NAMALWA (cell line): Measurements from ENCODE around the gene GLI1.
A peak's percentile ranks its signal among the peaks of the same experiment; 100 is the strongest.
"Not testable (repeated sequence)": the region's sequence is repeated elsewhere in the genome, so short reads cannot be mapped to it uniquely, and the experiment has no call there.

Source experiments
- DNase-seq: peaks from one replicate; pipeline ENCODE4 v3.0.0-alpha.2; 2015; ENCODE audit warnings: low spot score

Gene GLI1

GRCh38 chr12:57459750-57460467 is at the start of gene GLI1:
TSS of gene GLI1 (plus strand) at chr12:57459785. CDS start at chr12:57463692, 3,907 bp downstream.
- DNase-seq = no peak

GRCh38 chr12:57410534-57410933 is 49.1 kb upstream of the GLI1 start:
- DNase-seq = no peak

- not testable (repeated sequence) for DNase-seq
Measured at GRCh38 chr12:57414160-57414559, 45.4 kb upstream of the GLI1 start.

- no peak for DNase-seq
Measured at GRCh38 chr12:57415088-57415487, 44.5 kb upstream of the GLI1 start.

- no peak for DNase-seq
Measured at GRCh38 chr12:57416039-57416996, 43.3 kb upstream of the GLI1 start.

- no peak for DNase-seq
Measured at GRCh38 chr12:57418255-57418654, 41.3 kb upstream of the GLI1 start.

GRCh38 chr12:57419495-57419894 is 40.1 kb upstream of the GLI1 start:
- DNase-seq = no peak

GRCh38 chr12:57420482-57420881 is 39.1 kb upstream of the GLI1 start:
- no peak for DNase-seq

- not testable (repeated sequence) for DNase-seq
Measured at GRCh38 chr12:57426948-57427347, 32.6 kb upstream of the GLI1 start.

GRCh38 chr12:57428965-57429364 is 30.6 kb upstream of the GLI1 start:
- no peak for DNase-seq

GRCh38 chr12:57429473-57430111 is 30.0 kb upstream of the GLI1 start:
- DNase-seq = no peak

- peak; percentile 73 for DNase-seq
Measured at GRCh38 chr12:57430112-57430930, 29.3 kb upstream of the GLI1 start.

GRCh38 chr12:57430931-57431566 is 28.5 kb upstream of the GLI1 start, which contains the start of gene R3HDM2:
TSS of gene R3HDM2 (minus strand) at chr12:57431043. CDS start at chr12:57310428, 120,615 bp downstream.
- peak; percentile 94 for DNase-seq

GRCh38 chr12:57431654-57432188 is 27.9 kb upstream of the GLI1 start:
- DNase-seq = no peak

- no peak for DNase-seq
Measured at GRCh38 chr12:57433370-57433769, 26.2 kb upstream of the GLI1 start.

- DNase-seq = no peak
Measured at GRCh38 chr12:57434517-57435223, 24.9 kb upstream of the GLI1 start, which contains the start of gene INHBC. TSS of gene INHBC (plus strand) at chr12:57434784. CDS start at chr12:57434887, 103 bp downstream.

GRCh38 chr12:57435293-57435692 is 24.3 kb upstream of the GLI1 start:
- no peak for DNase-seq

- DNase-seq = no peak
Measured at GRCh38 chr12:57438400-57438799, 21.2 kb upstream of the GLI1 start.

- no peak for DNase-seq
Measured at GRCh38 chr12:57439762-57440266, 19.8 kb upstream of the GLI1 start.

GRCh38 chr12:57441393-57441792 is 18.2 kb upstream of the GLI1 start:
- not testable (repeated sequence) for DNase-seq
